NCI-H526 (cell line): Measurements from ENCODE around the gene NFAT5.
"Not testable (repeated sequence)": the region's sequence is repeated elsewhere in the genome, so short reads cannot be mapped to it uniquely, and the experiment has no call there.

Experiments
- DNase-seq, 2 experiments: peaks; one replicate each; lab custom pipeline; 2025; lab: John Stamatoyannopoulos, UW

The NFAT5 gene

DNA sequence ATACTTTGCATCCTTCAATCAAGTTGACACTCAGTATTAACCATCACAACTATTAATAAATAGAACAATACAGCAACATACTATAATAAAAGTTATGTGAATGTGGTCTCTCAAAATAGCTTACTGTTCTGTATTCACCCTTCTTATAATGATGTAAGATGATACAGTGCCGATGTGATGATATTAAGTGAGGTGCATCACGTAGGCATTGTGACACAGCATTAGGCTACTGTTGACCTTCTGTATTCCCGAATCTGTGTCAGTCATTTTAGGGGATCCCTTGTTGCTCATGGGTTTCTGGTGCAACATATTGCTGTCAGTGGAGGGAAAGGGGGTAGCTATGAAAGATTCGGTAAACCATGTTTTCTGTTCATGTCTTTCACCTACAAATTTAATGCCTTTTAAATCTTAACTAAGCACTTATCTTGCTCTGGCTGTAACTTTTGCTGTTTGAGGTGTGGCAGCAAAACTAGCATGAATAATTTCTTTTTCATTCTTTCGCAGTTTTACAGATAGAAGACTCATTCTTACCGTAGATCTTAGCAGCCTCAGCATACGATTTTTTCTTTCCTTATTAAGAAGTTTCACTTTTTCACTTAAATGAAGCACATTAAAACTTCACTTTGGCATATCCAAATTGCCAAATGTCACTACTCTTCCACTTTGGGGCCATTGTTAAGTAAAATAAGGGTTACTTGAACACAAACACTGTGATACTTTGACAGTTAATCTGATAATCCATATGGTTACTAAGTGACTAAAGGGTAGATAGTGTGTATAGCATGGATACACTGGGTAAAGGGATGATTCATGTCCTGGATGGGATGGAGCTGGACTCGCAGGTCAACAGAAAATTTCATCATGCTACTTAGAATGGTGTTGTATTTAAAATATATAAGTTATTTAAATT lies 29.6 kb downstream of the NFAT5 start:
- no peak for DNase-seq

DNA sequence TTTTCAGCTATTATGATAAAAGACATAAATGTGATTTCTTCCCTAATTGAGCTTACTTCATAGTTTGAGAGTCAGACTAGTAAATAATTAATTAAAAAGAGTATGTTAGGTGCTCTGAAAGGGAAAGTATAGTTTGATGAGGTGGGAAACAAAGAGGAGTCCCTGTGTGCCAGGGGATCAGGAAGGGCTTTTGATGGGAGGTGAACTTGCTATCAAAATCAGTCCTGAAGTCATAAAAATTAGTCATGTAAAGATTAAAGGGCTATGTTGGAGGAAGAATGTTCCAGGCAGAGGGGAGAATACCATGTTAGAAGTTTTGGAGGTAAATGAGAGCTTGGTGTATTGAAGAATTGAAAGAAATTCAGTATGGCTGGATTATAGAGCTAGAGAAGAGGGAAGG lies 31.0 kb downstream of the NFAT5 start:
- no peak for DNase-seq

DNA sequence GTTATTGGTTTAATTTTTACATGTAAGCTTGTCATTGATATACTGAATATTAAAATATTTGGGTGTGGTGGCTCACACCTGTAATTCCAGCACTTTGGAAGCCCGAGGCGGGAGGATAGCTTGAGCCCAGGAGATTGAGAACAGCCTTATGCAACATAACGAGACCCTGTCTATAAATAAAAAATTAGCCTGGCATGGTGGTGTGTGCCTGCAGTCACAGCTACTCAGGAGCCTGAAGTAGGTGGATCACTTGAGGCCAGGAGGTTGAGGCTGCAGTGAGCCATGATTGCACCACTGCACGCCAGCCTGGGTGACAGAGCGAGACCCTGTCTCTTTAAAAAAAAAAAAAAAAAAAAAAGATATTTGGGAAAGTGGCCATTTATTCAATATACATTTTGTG lies 32.3 kb downstream of the NFAT5 start:
- DNase-seq, result no peak

DNA sequence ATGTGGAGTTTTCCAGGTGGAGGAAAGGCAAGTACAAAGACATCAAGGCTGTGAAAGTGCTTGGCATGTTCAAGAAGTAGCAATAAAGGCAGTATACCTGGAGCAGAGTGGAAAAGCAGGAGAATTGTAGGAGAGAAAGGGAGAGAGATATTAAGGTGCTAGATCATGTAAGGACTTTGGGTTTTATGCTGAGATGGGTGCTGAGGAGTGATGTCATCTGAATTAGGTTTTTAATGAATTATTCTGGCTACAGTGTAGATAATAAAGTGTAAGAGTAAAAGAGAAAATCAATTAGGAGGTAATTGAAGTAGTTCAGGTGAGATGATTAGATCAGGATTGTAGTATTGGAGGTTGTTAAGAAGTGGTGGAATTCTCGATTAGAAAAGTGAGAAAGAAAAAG lies 34.0 kb downstream of the NFAT5 start:
- DNase-seq, result no peak

DNA sequence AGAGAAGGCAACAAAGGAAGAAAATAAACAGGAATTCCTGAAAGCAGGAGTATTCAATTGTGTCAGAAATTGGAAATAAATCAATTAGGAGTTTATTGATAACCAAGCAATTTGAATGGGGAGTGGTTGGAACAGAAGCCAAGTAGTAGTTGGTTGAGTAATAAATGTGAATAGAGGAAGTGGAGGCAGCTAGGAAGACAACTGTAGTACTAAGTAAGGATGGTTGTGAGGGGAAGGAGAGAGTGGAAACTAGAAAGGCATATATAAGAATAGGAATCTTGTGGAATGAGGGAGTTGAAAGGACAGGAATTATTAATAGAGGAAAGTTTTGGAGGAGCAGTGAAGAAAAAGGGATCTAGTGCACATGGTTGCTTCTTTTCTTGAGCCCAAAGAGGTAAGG lies 34.4 kb downstream of the NFAT5 start:
- no peak for DNase-seq

DNA sequence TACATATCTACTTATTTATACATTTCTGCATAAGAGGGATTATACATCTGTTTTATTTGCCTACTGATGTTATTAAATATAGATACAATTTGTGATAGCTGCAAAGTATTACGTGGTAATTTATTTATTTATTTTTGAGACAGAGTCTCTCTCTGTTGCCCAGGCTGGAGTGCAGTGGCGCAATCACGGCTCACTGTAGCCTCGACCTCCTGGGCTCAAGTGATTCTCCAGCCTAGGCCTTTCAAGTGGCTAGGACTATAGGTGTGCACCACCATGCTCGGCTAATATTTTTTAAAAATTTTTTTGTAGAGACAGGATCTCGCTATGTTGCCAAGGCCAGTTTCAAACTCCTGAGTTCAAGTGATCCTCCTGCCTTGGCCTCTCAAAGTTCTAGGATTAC lies 35.5 kb downstream of the NFAT5 start:
- DNase-seq, result no peak

DNA sequence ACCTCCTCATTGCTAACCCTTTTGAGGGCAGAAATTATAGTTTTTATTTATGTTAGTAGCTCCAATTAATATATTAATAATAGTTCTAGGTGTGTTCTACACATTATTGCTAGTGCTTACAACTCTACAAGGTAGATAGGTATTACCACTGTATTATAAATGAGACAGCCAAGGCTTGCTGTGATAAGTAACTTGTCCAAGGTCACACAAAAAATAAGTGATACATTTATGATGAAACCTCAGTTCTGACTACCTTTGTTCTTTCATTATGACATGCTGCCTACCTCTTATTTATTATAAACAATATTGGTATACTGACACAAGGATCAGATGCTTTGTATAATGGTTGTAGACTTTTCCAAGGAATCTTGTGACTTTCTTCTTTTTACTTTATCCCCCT lies 41.2 kb downstream of the NFAT5 start:
- DNase-seq, result no peak

DNA sequence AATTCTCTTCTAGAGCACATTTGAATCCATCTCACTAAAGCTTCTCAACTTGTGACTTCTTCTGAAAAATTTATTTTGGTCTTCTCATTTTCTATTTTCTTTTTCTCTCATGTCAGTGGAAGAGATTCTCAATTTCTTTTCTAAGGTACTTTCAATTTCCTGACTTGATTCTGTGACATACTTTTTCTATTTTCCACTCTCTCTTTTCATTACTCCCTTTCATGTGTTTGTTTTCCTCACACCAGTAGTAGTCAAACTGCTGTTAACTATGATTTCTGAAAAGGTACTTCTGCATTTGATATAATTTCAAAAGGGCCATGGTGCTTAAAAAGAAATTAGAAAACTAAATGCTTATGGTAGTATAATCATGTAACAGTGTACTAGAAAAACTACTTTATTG lies 41.9 kb downstream of the NFAT5 start:
- DNase-seq, result no peak

DNA sequence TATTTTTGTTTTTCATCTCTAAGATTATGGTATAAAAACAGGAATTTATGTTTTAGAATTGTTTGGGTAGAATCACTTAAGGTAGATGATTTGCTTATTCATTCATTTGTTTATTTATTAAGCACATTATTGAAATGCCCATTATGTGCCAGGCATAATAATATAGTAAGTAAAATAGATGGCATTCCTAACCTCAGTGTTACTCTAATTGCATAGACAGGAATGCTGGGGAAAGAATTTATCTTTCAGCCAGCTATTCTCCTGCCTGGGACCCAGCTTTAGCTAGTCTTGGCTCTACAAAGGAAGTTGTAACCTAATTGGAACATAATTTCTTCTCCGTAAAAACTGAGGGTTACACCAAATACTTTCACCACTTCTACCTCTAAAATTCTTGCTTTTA lies 44.6 kb downstream of the NFAT5 start:
- no peak for DNase-seq

DNA sequence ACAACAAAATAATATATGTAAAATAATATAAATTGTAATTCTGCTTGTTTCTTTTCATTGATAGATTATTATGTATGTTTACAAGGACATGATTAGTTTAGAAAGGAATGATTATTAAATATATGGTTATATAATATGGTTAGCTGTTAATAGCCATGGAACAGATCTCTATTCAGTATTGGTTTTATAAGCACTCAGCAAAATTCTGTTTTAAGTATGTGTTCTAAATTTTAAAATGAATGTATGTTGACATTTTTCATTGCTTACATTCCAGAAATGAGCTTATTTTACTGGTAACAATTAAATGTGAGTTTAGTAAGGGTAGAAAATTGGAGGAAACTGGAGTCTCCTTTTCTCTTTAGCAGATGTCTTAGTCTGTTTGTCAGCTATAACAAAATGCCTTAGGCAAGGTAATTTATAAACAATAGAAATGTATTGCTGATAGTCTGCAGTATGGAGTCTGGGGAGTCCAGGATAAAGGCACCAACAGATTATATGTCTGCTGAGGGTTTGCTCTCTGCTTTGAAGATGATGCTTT lies 45.4 kb downstream of the NFAT5 start:
- no peak for DNase-seq

DNA sequence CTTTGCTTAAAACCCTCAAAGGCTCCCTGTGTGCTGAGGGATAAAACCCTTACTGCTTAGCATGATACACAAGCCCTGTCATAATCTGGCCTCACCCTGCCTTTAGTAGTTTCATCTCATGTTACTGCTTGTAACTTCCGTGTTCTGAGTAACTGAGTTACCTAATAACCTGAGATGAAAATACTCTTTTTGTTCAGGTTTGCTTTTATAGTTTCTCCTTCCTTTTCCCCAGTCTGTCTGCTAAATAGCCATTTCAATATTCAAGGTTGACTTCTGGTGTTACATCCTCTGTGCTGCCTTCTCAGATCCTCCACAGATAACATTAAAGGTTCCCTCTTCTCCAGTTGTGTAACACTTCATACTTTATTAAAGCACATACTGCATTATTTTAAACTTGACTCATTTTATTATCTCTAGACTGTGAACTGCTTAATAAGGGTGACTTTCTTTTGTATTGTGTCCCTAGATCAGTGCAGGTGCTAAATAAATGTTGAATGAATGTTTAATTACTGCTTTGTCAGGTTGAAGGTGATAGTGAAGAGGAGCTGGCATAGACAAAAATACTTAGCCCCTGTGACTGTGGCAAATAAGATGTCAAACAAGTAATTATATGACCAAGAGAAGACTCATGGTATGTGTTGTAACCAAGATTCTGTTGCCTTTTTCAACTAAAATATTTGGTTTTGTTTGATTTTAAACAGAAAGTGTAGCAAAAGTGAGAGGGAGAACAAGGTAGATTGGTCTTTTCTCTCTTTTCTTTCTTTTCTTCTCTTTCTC lies 47.8 kb downstream of the NFAT5 start:
- peak in 1 of 2 experiments; percentile 2 for DNase-seq

DNA sequence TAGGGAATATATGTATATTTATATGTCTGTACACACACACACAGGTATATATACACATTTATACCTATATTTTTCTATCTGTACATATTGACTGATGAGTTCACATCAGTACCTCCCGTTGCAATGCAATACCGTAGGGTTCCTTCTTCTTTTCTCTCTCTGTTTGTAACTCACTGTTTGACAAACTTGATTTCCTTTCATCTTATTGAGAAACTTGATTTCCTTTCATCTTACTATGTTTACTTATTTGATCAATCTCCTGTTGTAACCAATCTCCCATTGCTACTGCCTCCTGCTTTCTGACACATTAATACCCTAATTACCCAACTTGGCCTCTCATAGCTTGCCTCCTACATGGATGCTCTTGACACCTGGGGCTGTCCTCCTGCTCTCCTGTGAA lies 49.8 kb downstream of the NFAT5 start:
- DNase-seq, result no peak

DNA sequence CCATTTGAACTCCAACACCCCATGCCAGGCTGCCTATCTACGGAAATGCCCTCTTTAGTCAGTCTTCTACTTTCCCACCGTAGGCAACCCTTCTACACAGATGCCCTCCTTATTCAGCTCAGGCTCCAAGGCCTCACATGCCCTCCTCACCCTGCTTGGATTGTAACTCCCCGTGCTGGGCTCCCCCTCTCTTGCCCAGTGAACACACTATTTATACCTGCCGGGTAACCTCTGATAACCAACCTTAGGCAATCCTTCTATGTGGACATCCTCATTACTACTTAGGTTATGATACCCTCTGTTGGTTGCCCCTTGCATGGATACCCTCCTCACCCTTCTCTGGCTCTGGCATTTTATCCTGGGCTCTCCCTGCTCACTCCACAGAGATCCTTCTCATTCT lies 50.3 kb downstream of the NFAT5 start:
- no peak for DNase-seq

DNA sequence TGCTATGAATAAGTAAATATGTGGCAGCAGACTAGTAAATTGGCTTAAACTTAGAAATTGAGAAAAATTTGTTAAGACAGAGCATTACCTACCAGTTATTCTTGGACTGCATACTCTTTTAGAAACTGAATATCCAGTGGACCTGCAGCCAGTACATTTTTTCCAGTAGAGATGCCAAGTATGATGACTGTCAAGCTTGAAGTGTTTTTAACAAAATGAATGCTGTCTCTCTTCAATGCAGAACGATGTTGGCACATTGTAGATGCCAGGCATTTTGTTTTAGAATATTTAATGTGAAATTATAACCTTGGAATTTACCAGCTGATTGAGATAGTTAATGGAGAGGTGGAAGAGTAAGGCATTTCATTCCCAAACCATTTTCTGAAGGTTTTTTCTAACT lies 52.5 kb downstream of the NFAT5 start:
- no peak for DNase-seq

DNA sequence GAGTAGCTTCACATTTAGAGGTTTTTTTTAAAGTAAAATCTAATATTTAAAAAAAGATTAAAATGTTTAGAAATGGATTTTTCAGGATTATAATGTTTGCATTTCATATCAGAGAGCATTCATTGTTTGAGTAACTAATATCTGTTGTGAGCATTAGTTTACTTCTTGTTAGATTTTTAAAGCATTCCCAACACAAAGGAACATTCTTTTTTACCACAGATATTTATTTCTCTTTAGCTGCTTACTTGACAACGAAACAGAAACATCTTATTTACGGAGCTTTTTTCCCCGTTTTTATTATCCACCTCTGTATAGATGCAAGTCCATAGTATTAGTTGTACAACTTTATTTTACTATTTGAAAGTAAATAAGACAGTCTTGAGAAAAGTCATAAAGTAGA lies 53.0 kb downstream of the NFAT5 start:
- no peak for DNase-seq

DNA sequence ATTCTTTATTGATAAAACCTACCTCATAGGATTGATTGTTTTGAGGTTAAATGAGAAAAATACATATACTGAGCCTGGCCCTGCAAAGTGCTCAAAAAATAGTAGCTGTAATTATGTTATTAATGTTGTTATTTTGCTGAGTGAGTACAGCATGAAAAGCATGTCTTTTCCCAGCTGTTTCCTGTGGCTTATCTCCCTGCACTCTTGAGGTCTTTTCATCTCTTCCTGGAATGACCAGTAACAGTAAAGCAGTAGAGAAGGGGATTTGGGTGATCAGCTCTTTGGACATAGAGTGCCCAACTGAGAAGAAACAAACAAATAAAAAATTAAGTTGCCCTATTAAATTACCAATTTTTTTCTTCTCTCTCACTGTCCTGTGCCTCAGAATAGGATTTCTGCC lies 53.7 kb downstream of the NFAT5 start:
- no peak for DNase-seq

DNA sequence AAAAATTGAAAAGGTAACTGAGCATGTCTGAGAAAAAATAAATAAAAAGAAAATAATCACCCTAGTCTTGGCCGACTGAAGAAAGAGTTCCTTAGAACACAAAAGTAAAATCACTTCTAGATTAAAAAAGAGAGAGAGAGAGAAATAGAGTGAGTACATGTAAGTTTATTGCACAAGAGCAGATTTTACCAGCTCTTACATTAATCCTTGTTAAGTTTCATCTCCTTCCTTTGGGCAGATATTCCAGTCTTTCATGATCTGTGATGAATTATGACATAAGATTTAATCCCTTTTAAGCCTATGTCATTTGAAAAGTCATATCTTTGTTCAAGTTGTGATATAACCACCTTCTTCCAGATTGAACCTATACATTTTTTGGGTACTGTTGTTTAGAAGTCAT lies 54.8 kb downstream of the NFAT5 start:
- no peak for DNase-seq

DNA sequence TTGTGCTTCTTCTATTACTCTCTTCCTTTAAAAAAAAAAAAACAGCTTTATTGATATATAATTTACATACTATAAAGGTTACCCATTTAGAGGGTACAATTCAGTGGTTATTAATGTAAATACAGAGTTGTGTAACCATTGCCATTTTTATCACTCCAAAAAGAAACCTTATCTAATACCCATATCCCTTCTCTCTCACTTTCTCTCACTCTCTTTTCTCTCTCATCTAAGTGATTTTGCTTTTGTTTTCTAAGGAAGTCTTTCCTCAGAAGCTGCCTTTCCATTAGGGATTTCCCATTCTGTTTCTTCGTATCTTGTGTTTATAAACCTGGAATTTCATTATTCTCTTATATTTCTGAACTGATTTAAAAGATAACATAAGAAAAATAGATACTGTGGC lies 55.5 kb downstream of the NFAT5 start:
- no peak for DNase-seq

DNA sequence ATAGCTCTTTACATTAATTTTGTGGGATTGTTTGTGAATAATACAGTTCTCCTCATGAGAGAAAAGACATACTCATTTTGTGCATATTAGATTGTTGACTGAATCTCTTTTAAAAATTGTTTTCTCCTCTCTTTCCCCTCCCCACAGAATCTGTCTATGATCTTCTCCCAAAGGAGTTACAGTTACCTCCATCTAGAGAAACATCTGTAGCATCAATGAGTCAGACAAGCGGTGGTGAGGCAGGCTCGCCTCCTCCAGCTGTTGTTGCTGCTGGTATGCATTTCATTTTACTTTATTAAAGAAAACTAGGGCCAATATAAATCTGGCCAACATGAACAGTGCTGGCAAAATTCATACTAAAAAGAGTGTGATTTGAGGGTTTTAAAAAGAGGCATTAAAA lies 60.5 kb downstream of the NFAT5 start:
- DNase-seq, result no peak

DNA sequence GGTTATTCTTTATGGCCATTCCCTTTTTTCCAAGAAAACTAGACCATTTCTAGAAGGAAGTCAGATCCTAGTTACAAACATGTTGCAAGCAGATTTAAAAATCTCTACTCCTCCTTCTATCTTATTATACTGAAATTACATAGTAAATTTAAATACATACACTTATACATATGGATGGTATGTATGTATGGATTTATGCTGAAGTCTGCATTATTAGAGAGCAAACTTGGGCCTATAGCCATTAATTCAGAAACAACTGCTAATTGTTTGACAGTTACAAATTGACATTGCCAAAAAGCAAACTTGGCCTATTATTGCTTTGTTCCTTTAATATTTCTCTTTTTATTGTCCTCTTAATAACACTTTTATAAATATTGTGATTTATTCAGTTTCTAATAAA lies 67.1 kb downstream of the NFAT5 start:
- DNase-seq, result no peak

DNA sequence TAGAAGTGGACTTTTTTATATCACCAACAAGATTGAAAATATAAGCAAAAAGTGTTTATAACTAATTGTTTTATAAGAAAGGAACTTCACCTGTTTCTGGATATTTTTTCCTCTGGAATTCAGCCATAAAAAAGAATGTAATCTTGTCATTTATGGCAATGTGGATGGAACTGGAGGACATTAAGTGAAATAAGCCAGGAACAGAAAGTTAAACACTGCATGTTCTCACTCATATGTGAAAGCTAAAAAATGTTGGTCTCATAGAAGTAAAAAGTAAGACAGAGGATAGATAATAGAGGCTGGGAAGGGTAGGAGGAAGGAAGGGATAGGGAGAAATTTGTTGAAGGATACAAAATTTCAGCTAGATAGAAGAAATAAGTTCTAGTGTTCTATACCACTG lies 67.6 kb downstream of the NFAT5 start:
- DNase-seq, result no peak

DNA sequence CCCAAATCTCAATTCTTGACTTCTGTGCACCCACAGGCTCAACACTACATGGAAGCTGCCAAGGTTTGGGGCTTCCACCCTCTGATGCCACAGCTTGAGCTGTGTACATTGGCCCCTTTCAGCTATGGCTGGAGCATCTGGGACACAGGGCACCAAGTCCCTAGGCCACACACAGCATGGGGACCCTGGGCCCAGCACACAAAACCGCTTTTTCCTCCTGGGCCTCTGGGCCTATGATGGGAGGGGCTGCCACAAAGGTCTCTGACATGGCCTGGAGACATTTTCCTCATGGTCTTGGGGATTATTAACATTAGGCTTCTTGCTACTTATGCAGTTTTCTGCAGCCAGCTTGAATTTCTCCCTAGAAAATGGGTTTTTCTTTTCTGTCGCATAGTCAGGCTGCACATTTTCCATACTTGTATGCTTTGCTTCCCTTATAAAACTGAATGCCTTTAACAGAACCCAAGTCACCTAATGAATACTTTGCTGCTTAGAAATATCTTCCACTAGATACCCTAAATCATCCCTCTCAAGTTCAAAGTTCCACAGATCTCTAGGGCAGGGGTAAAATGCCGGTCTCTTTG lies 70.9 kb downstream of the NFAT5 start:
- not testable (repeated sequence) for DNase-seq
